A673 (cell line): ENCODE measurements around the gene SDK1. TPM values are rescaled to one million over a fixed set of nuclear protein-coding genes. Genes with fewer than 3 reads are reported as not detected.

Experiments used
- BruUV-seq: library from RNA; stranded (reverse); fragments of 400-500 nt; replicated peaks from 2 replicates; lab custom pipeline; 2021; lab: Mats Ljungman, UMichigan
- CTCF ChIA-PET: fragments of 300-600 bp; sonication (Branson Sonifier 250); formaldehyde crosslinking; loops from one replicate; lab custom pipeline; 2022; ENCODE audit warnings: antibody characterized with exemption; lab: Charles Lee
- POLR2A ChIA-PET: fragments of 300-600 bp; sonication (Branson Sonifier 250); formaldehyde crosslinking; loops from one replicate; lab custom pipeline; 2022; ENCODE audit warnings: antibody characterized with exemption; ENCODE audit not compliant: low non-redundant PET; lab: Charles Lee
- DNase-seq: peaks from one replicate; pipeline ENCODE4 v3.0.0-alpha.2; 2015; ENCODE audit warnings: low spot score
- H3K27ac ChIP-seq: fragments of 200-600 bp; sonication (generic); 2 replicates; pipeline ENCODE4 v1.5.1; 2016; ENCODE audit warnings: mixed run types, low read depth, mild to moderate bottlenecking, mixed read lengths, antibody characterized with exemption, low read length; ENCODE audit not compliant: poor library complexity, severe bottlenecking
- H3K27me3 ChIP-seq: fragments of 200-600 bp; sonication (generic); replicated peaks from 2 replicates; pipeline ENCODE4 v1.6.1; 2017; ENCODE audit warnings: mixed run types, low read depth, mild to moderate bottlenecking, mixed read lengths, antibody characterized with exemption, low read length; ENCODE audit not compliant: insufficient read depth, poor library complexity
- H3K36me3 ChIP-seq: fragments of 200-600 bp; sonication (generic); 2 replicates; pipeline ENCODE4 v1.6.1; 2016; ENCODE audit warnings: mixed run types, mild to moderate bottlenecking, mixed read lengths, antibody characterized with exemption, low read length; ENCODE audit not compliant: insufficient read depth, poor library complexity, severe bottlenecking
- H3K4me1 ChIP-seq: fragments of 200-600 bp; sonication (generic); 2 replicates; pipeline ENCODE4 v1.6.1; 2017; ENCODE audit warnings: mixed run types, mild to moderate bottlenecking, mixed read lengths, antibody characterized with exemption, low read length; ENCODE audit not compliant: insufficient read depth, poor library complexity, severe bottlenecking
- H3K4me3 ChIP-seq: fragments of 200-600 bp; sonication (generic); 2 replicates; pipeline ENCODE4 v1.5.1; 2016; ENCODE audit warnings: low read depth, mixed run types, mild to moderate bottlenecking, mixed read lengths, low read length; ENCODE audit not compliant: poor library complexity, severe bottlenecking
- H3K9me3 ChIP-seq: fragments of 200-600 bp; sonication (generic); 2 replicates; pipeline ENCODE4 v1.6.1; 2016; ENCODE audit warnings: mixed run types, low read depth, mild to moderate bottlenecking, mixed read lengths, antibody characterized with exemption, low read length; ENCODE audit not compliant: poor library complexity, severe bottlenecking
- CTCF ChIP-seq: fragments of 300-800, 200-600 bp; sonication (generic); conservative IDR thresholded peaks from 2 replicates; pipeline ENCODE4 v1.5.1; 2017; ENCODE audit warnings: low read depth, mild to moderate bottlenecking, antibody characterized with exemption, low read length, moderate library complexity, mixed read lengths
- EZH2 ChIP-seq: fragments of 200-600 bp; sonication (generic); IDR thresholded peaks from 2 replicates; pipeline ENCODE4 v1.6.1; 2017; ENCODE audit warnings: borderline replicate concordance, low read depth, mild to moderate bottlenecking, mixed read lengths, antibody characterized with exemption, low read length; ENCODE audit not compliant: poor library complexity, severe bottlenecking
- intact Hi-C: fragments of 100-400 bp; cut with micrococcal nuclease; formaldehyde crosslinking; loops from one replicate; pipeline ENCODE4 v1.10.0; 2022; ENCODE audit not compliant: unreplicated experiment
- total RNA-seq: library from RNA; stranded (reverse); gene quantifications from 2 replicates; pipeline ENCODE4 v1.2.3, GENCODE V29; 2021

SDK1 gene
- total RNA-seq, 1 experiment from 2014 or later = 14.7 TPM

DNA sequence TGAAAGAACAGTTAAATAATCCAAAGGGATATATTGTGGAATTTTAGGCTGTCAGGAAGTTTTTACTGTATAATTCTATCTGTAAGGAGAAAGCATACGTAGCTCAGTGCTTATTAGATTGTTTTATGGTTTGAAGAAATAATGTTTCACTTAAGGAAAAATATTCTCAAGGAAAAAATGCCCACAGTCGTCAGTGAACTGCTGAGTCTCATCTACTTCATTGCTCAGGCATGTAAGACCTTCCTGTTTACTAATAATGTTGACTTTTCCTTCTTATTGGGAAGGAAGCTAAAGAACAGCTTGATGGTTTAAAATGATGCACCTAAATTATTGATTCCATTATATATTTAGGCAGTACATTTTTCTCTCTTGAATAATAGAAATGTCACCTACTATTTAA is 304.2 kb downstream of the SDK1 start:
- Histone ChIP-seq H3K27ac (no peak overlapping the region), H3K27me3 (no peaks in the 10 kb centered on the region), H3K4me1 (no peaks in the 10 kb centered on the region), H3K4me3 (no peak overlapping the region), H3K9me3 (no peaks in the 10 kb centered on the region), H3K36me3 (no peaks in the 10 kb centered on the region)
- POLR2A ChIA-PET = no interaction called here
- BruUV-seq = no TSS peak
- CTCF ChIA-PET = no interaction called here
- intact Hi-C loops = no loop called here
- no peak for DNase-seq
- TF ChIP-seq CTCF (no peak), EZH2 (no peak)

DNA sequence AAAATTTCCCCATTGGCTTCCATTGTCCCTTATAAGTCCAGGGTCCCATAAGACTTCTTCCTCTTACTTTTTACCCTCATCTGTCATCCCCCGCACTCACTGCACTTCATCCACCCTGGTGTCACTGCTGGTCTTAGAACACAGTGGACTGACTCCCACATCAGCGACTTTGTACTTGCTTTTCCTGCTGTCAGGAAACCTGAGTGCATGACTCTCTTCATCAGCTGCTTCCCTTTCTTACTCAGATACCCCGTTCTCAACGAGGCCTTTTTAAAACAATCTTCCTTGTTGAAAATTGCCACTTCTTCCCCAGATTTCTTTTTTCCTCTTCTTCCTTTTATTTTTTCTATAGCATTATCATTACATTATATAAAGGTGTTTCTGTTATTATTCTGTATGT is 305.4 kb downstream of the SDK1 start:
- TF ChIP-seq EZH2 (no peak), CTCF (no peak)
- BruUV-seq = no TSS peak
- no peaks in the 10 kb centered on the region for H3K4me1 ChIP-seq
- CTCF ChIA-PET = no interaction called here
- H3K9me3 ChIP-seq = no peaks in the 10 kb centered on the region
- H3K36me3 ChIP-seq = no peaks in the 10 kb centered on the region
- no peaks in the 10 kb centered on the region for H3K27me3 ChIP-seq
- no peak for DNase-seq
- H3K4me3 ChIP-seq = no peak overlapping the region
- H3K27ac ChIP-seq = no peak overlapping the region
- intact Hi-C loops = no loop called here
- POLR2A ChIA-PET = no interaction called here

- Histone ChIP-seq H3K27ac (no peak overlapping the region), H3K9me3 (no peaks in the 10 kb centered on the region), H3K4me1 (no peaks in the 10 kb centered on the region), H3K36me3 (no peaks in the 10 kb centered on the region), H3K4me3 (no peak overlapping the region), H3K27me3 (no peaks in the 10 kb centered on the region)
- POLR2A ChIA-PET = no interaction called here
- CTCF ChIA-PET = no interaction called here
- no peak for DNase-seq
- intact Hi-C loops = no loop called here
- no TSS peak for BruUV-seq
- TF ChIP-seq EZH2 = no peak
- TF ChIP-seq CTCF = no peak
Observed at GRCh38 chr7:3607847-3608246, 306.8 kb downstream of the SDK1 start.
